Measurements from ENCODE around the gene RNF25. TPM values are rescaled to one million over a fixed set of nuclear protein-coding genes. Genes with fewer than 3 reads are reported as not detected.
"Not testable (repeated sequence)": the region's sequence is repeated elsewhere in the genome, so short reads cannot be mapped to it uniquely, and the experiment has no call there.

RNF25 gene
- total and polyA plus RNA-seq, 3 donors from 2014 or later: 26.0 to 57.8 (median 36.0) TPM

- H3K4me1 ChIP-seq; H3K36me3 ChIP-seq (ENCODE audit: low read depth, missing control alignments); H3K27me3 ChIP-seq; H3K27ac ChIP-seq; intact Hi-C loops (cut with DNase I; ENCODE audit: low total_unique reads); H3K9me3 ChIP-seq; H3K4me3 ChIP-seq: not testable (repeated sequence)
- TF ChIP-seq CTCF (IDR thresholded peaks at IDR 0.05): peak; percentile 54 to 68 (median 66)
- WGBS, 2 donors: 35 to 47% methylated on average over 5 of the region's 5 CpGs
- DNase-seq: peak; percentile 81
Measured at GRCh38 chr2:218687400-218688060, 15.7 kb upstream of the RNF25 start.

- no peaks in the 10 kb centered on the region for H3K36me3 ChIP-seq (ENCODE audit: low read depth, missing control alignments)
- no peak for TF ChIP-seq CTCF (IDR thresholded peaks at IDR 0.05)
- TF ChIP-seq POLR2A (IDR thresholded peaks at IDR 0.05): no peak
- H3K27me3 ChIP-seq: no peaks in the 10 kb centered on the region
- 81 to 84% methylated on average over 3 of the region's 3 CpGs for WGBS, 2 donors
- no peak overlapping the region for H3K4me3 ChIP-seq
- H3K27ac ChIP-seq: no peak overlapping the region
- no peaks in the 10 kb centered on the region for H3K4me1 ChIP-seq
- intact Hi-C loops (cut with DNase I; ENCODE audit: low total_unique reads): no loop called here
- no peak for DNase-seq
- no peaks in the 10 kb centered on the region for H3K9me3 ChIP-seq
Measured at GRCh38 chr2:218680061-218680460, 8.3 kb upstream of the RNF25 start.

GRCh38 chr2:218679119-218679518 lies 7.3 kb upstream of the RNF25 start:
- no peak for DNase-seq
- 72 to 79% methylated on average over 4 of the region's 4 CpGs for WGBS, 2 donors
- H3K27ac ChIP-seq: no peak overlapping the region
- intact Hi-C loops (cut with DNase I; ENCODE audit: low total_unique reads): no loop called here
- H3K36me3 ChIP-seq (ENCODE audit: low read depth, missing control alignments): no peaks in the 10 kb centered on the region
- no peaks in the 10 kb centered on the region for H3K4me1 ChIP-seq
- no peaks in the 10 kb centered on the region for H3K9me3 ChIP-seq
- no peak for TF ChIP-seq CTCF (IDR thresholded peaks at IDR 0.05)
- TF ChIP-seq POLR2A (IDR thresholded peaks at IDR 0.05): no peak
- H3K4me3 ChIP-seq: no peak overlapping the region
- H3K27me3 ChIP-seq: no peaks in the 10 kb centered on the region

GRCh38 chr2:218671097-218671653 lies 627 bp downstream of the RNF25 start:
- peak overlapping the region in 1 of 2 donors; percentile 75 for H3K27ac ChIP-seq
- no peaks in the 10 kb centered on the region for H3K4me1 ChIP-seq
- DNase-seq: no peak
- 22 to 32% methylated on average over 12 of the region's 12 CpGs for WGBS, 2 donors
- H3K27me3 ChIP-seq: no peaks in the 10 kb centered on the region
- TF ChIP-seq POLR2A (IDR thresholded peaks at IDR 0.05): no peak
- no peak for TF ChIP-seq CTCF (IDR thresholded peaks at IDR 0.05)
- no peaks in the 10 kb centered on the region for H3K36me3 ChIP-seq (ENCODE audit: low read depth, missing control alignments)
- no peaks in the 10 kb centered on the region for H3K9me3 ChIP-seq
- intact Hi-C loops (cut with DNase I; ENCODE audit: low total_unique reads): no loop called here
- H3K4me3 ChIP-seq: peak overlapping the region; percentile 73 to 91

GRCh38 chr2:218664653-218665052 lies 7.1 kb downstream of the RNF25 start:
- no peak for TF ChIP-seq POLR2A (IDR thresholded peaks at IDR 0.05)
- H3K4me3 ChIP-seq: no peak overlapping the region
- intact Hi-C loops (cut with DNase I; ENCODE audit: low total_unique reads): no loop called here

More at GRCh38 chr2:218664653-218665052, 7.1 kb downstream of the RNF25 start:
- WGBS, 2 donors: 83 to 84% methylated on average over 7 of the region's 7 CpGs
- DNase-seq: no peak
- Histone ChIP-seq H3K4me1 (peaks cover 5% of the 10 kb centered on the region), H3K27me3 (no peaks in the 10 kb centered on the region), H3K9me3 (no peaks in the 10 kb centered on the region), H3K36me3 (ENCODE audit: low read depth, missing control alignments) (no peaks in the 10 kb centered on the region), H3K27ac (no peak overlapping the region)

Measured in testis (tissue), 3 donors.